Hepatocyte (in vitro differentiated cells): ENCODE measurements around the gene AAGAB.

Source experiments
- EZH2phosphoT487 ChIP-seq: fragments of 200-600 bp; sonication (generic); IDR thresholded peaks from one replicate; pipeline ENCODE4 v1.6.1; 2018; ENCODE audit warnings: antibody characterized with exemption, mild to moderate bottlenecking, low read depth, moderate library complexity; ENCODE audit not compliant: unreplicated experiment, severe bottlenecking
- TF ChIP-seq, protein P1 (sequence below): fragments of 200-600 bp; sonication (generic); IDR thresholded peaks from 2 replicates; pipeline ENCODE4 v1.5.1; 2016; ENCODE audit warnings: antibody characterized with exemption, mild to moderate bottlenecking; ENCODE audit not compliant: poor library complexity

DNA sequence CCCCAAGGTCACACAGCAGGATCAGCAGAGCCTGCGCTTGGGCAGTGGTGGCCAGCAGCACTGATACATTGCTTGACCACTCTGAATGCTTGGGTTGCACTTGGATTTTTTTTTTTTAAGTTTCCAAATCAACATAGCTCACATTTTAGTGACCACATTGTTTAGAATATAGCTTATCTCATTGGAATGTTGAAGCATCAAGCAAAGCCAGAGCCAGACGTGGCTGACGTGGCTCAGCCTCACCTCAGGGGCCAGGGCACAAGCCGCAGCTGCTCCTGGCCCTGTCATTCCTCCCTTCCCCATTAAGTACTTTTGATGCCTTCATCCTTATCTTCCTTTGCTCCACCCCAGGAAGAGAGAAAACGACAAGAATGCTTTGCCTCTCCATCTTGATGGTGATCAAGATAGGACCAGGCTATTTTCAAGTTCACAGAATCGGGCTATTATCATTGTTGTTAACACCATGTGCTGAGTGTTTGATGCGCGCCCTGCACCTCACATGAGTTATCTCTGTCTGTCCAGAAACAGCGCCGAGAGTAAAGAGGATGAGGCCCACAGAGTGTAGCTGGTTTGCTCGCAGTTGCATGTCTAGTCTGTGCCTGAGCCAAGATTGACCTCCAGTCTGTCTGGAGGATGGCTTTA, 75.8 kb downstream of the AAGAB start:
- no peak for TF ChIP-seq EZH2phosphoT487
- TF ChIP-seq, protein P1, sequence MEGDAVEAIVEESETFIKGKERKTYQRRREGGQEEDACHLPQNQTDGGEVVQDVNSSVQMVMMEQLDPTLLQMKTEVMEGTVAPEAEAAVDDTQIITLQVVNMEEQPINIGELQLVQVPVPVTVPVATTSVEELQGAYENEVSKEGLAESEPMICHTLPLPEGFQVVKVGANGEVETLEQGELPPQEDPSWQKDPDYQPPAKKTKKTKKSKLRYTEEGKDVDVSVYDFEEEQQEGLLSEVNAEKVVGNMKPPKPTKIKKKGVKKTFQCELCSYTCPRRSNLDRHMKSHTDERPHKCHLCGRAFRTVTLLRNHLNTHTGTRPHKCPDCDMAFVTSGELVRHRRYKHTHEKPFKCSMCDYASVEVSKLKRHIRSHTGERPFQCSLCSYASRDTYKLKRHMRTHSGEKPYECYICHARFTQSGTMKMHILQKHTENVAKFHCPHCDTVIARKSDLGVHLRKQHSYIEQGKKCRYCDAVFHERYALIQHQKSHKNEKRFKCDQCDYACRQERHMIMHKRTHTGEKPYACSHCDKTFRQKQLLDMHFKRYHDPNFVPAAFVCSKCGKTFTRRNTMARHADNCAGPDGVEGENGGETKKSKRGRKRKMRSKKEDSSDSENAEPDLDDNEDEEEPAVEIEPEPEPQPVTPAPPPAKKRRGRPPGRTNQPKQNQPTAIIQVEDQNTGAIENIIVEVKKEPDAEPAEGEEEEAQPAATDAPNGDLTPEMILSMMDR = no peak
